ENCODE measurements around the gene PRRC2B. TPM values are rescaled to one million over a fixed set of nuclear protein-coding genes. Genes with fewer than 3 reads are reported as not detected.

Gene PRRC2B
- total and polyA plus RNA-seq, 2 of the 8 experiments (the other 6 are each of a cell fraction or from before 2014, with no cell fraction given), result 37.3 to 249 TPM

GRCh38 chr9:131366761-131367401 lies 27.0 kb upstream of the PRRC2B start:
- H3K79me1 ChIP-seq (ENCODE audit: low read depth, low read length), result no peaks in the 10 kb centered on the region
- ChIA-PET CTCF (ENCODE audit: partially characterized antibody) (interaction anchor here (0.6 to 4.5 kb wide), 21 partner anchors 13 to 814 kb away, joined by 3 to 36 read pairs (median 4); no protein-coding TSS in a partner anchor), POLR2A (ENCODE audit: partially characterized antibody) (interaction anchor here (0.7 to 1.5 kb wide), 6 partner anchors 14 to 156 kb away, joined by 3 to 4 read pairs (median 4); no protein-coding TSS in a partner anchor)
- H3K9ac ChIP-seq (replicated peaks in 1 of 4; ENCODE audit: extremely low read depth in 1 of 4, low read depth in 3 of 4, low read length in 3 of 4), result no peak overlapping the region
- H3K4ac ChIP-seq (replicated peaks; ENCODE audit: insufficient read length, low read depth, low read length), result no peak overlapping the region
- H2BK20ac ChIP-seq (ENCODE audit: low read length), result peak overlapping the region; percentile 40; the same call in 1 of the 2 replicates
- DNase-seq (ENCODE audit: low read depth in 1 of 2, low spot score in 2 of 2) (peak in 1 of 2 experiments; percentile 63), FAIRE-seq (peak; percentile 52)
- H2BK120ac ChIP-seq (replicated peaks; ENCODE audit: low read depth, low read length), result no peak overlapping the region
- H2BK12ac ChIP-seq (ENCODE audit: low read depth, low read length), result no peak overlapping the region
- 68% methylated on average over 6 of the region's 6 CpGs; no CpG with 5 or more reads in 1 of the 2 experiments for WGBS, 2 experiments (ENCODE audit: extremely low coverage in 1 of 2, insufficient coverage in 1 of 2, insufficient read length in 1 of 2, insufficient replicate concordance in 2 of 2, low coverage in 1 of 2, low lambda C conversion rate in 2 of 2, missing lambda C conversion rate in 1 of 2)
- H3K9me3 ChIP-seq (ENCODE audit: insufficient read depth in 2 of 2, low read depth in 1 of 2, low read length in 1 of 2), result no peaks in the 10 kb centered on the region
- H4K5ac ChIP-seq (ENCODE audit: insufficient read length, low read depth, low read length), result no peak overlapping the region
- H3K27ac ChIP-seq (ENCODE audit: low read depth, low read length), result no peak overlapping the region
- no peaks in the 10 kb centered on the region for H3K36me3 ChIP-seq (ENCODE audit: control insufficient read depth in 2 of 4, insufficient read depth in 4 of 4, low read length in 3 of 4)
- H2BK5ac ChIP-seq (ENCODE audit: low read depth, low read length), result no peak overlapping the region
- H3K56ac ChIP-seq (replicated peaks; ENCODE audit: insufficient read length, low read depth, low read length), result no peak overlapping the region
- no peak overlapping the region for H3K4me3 ChIP-seq (ENCODE audit: extremely low read depth in 1 of 4, insufficient read depth in 2 of 4, low read depth in 3 of 4, low read length in 4 of 4)
- H3K18ac ChIP-seq (ENCODE audit: extremely low read depth, low read length), result no peak overlapping the region
- no peak overlapping the region for H4K91ac ChIP-seq (replicated peaks; ENCODE audit: insufficient read length, low read length)
- peaks cover 0 to 2% of the 10 kb centered on the region in 2 experiments; a peak in 1 of 4 replicates for H3K79me2 ChIP-seq (ENCODE audit: control insufficient read depth in 1 of 2, insufficient read depth in 2 of 2, low read length in 2 of 2)
- no peak overlapping the region for H4K8ac ChIP-seq (ENCODE audit: extremely low read depth, insufficient read depth, low read length)
- peak overlapping the region; percentile 55; the same call in 1 of the 2 replicates for H2AFZ ChIP-seq (ENCODE audit: low read length)
- no peaks in the 10 kb centered on the region for H3K27me3 ChIP-seq (replicated peaks in 1 of 4; ENCODE audit: control insufficient read depth in 3 of 4, extremely low read depth in 1 of 4, insufficient read depth in 3 of 4, low read length in 3 of 4)
- no peak overlapping the region for H2AK5ac ChIP-seq (ENCODE audit: low read depth, low read length)
- no peaks in the 10 kb centered on the region for H4K20me1 ChIP-seq (replicated peaks in 1 of 2; ENCODE audit: control insufficient read depth in 1 of 2, insufficient read depth in 2 of 2, low read length in 2 of 2)
- H2BK15ac ChIP-seq (ENCODE audit: low read length), result no peak overlapping the region
- H3K4me1 ChIP-seq (replicated peaks in 1 of 4; ENCODE audit: control insufficient read depth in 3 of 4, insufficient read depth in 4 of 4, low read length in 3 of 4), result peaks cover 0 to 3% (median 0%) of the 10 kb centered on the region in 4 experiments; a peak in 1 of 7 replicates
- H3K23ac ChIP-seq (ENCODE audit: insufficient read length), result no peak overlapping the region
- H3K23me2 ChIP-seq (ENCODE audit: low read depth, low read length), result no peaks in the 10 kb centered on the region
- no peak overlapping the region for H3K4me2 ChIP-seq (ENCODE audit: insufficient read depth in 1 of 2, low read depth in 2 of 2, low read length in 2 of 2)
- H3K14ac ChIP-seq (ENCODE audit: insufficient read length), result no peak overlapping the region
- TF ChIP-seq KDM5A (IDR thresholded peaks at IDR 0.05; ENCODE audit: low read length) (no peak), SP1 (IDR thresholded peaks at IDR 0.05; ENCODE audit: low read depth, low read length) (no peak), SAP30 (IDR thresholded peaks at IDR 0.05; ENCODE audit: insufficient read depth, insufficient replicate concordance, low read length) (no peak), SRF (IDR thresholded peaks at IDR 0.05; ENCODE audit: low read depth, low read length) (no peak), KDM1A (IDR thresholded peaks at IDR 0.05; ENCODE audit: borderline replicate concordance, low read length) (no peak), POLR2AphosphoS5 (IDR thresholded peaks at IDR 0.05; ENCODE audit: low read depth, low read length) (no peak), HDAC2 (IDR thresholded peaks at IDR 0.05; ENCODE audit: borderline replicate concordance in 1 of 2, low read depth in 2 of 2, low read length in 2 of 2) (no peak), USF2 (IDR thresholded peaks at IDR 0.05; ENCODE audit: low read length) (no peak), RNF2 (IDR thresholded peaks at IDR 0.05; ENCODE audit: borderline replicate concordance, low read depth, low read length, missing control alignments, poor library complexity, severe bottlenecking) (no peak)

Data from H1 (cell line).